Testis (tissue), 3 donors: ENCODE data around the gene PIK3AP1. TPM values are rescaled to one million over a fixed set of nuclear protein-coding genes. Genes with fewer than 3 reads are reported as not detected.

Source experiments
- DNase-seq: peaks from one replicate; pipeline ENCODE4 v3.0.0-alpha.2; 2019
- H3K27ac ChIP-seq, 2 donors: fragments of 200-600 bp; sonication (generic); one replicate each; pipeline ENCODE4 v1.5.1; 2019
- H3K27me3 ChIP-seq: fragments of 200-600 bp; sonication (generic); one replicate; pipeline ENCODE4 v1.5.1; 2019
- H3K36me3 ChIP-seq: fragments of 200-600 bp; sonication (generic); one replicate; pipeline ENCODE4 v1.5.1; 2017; ENCODE audit warnings: low read depth; ENCODE audit errors: missing control alignments
- H3K4me1 ChIP-seq: fragments of 200-600 bp; sonication (generic); one replicate; pipeline ENCODE4 v1.5.1; 2019
- H3K4me3 ChIP-seq, 2 donors: fragments of 200-600 bp; sonication (generic); one replicate each; pipeline ENCODE4 v1.5.1; 2017 to 2019
- H3K9me3 ChIP-seq: fragments of 200-600 bp; sonication (generic); one replicate; pipeline ENCODE4 v1.5.1; 2017
- CTCF ChIP-seq, 3 experiments: fragments of 450-650 bp in 2 of 3; fragments of 200-600 bp in 1 of 3; sonication (generic) in 1 of 3; IDR thresholded peaks; one replicate each; pipeline ENCODE4 v1.5.1; 2016 to 2019; ENCODE audit warnings: antibody characterized with exemption in 3 of 3, mild to moderate bottlenecking in 2 of 3, moderate library complexity in 1 of 3
- POLR2A ChIP-seq: fragments of 450-650 bp; IDR thresholded peaks from one replicate; pipeline ENCODE4 v1.6.1; 2017; ENCODE audit warnings: antibody characterized with exemption, mild to moderate bottlenecking, moderate library complexity
- WGBS, 2 donors: methylation state at CpG; one replicate each; pipeline ENCODE4 v1.1.5; 2018; 5-methylcytosine and 5-hydroxymethylcytosine counted together
- intact Hi-C: fragments of 100-400 bp; cut with DNase I; formaldehyde crosslinking; loops from one replicate; pipeline ENCODE4 v1.15.1; 2023; ENCODE audit warnings: low total_unique reads
- polyA plus RNA-seq: library from polyadenylated mRNA; stranded (reverse); fragments of 350-450 nt; fragmentation: Illumina TruSeq; extraction: RNeasy Lipid Tissue Mini Kit (QIAGEN cat#74804); gene quantifications from one replicate; pipeline ENCODE4 v1.2.3, GENCODE V29; 2014; ENCODE audit warnings: low read depth, low replicate concordance; ENCODE audit not compliant: insufficient read depth
- total RNA-seq, 2 donors: library from RNA; depleted of rRNA; stranded (reverse); fragments of >200 nt; gene quantifications; one replicate each; pipeline ENCODE4 v1.2.3, GENCODE V29; 2016

The PIK3AP1 gene
- total and polyA plus RNA-seq, 3 donors from 2014 or later, result 6.5 to 10.0 (median 6.6) TPM

- Histone ChIP-seq H3K4me3 (no peak overlapping the region), H3K27me3 (no peaks in the 10 kb centered on the region), H3K4me1 (no peaks in the 10 kb centered on the region), H3K36me3 (no peaks in the 10 kb centered on the region), H3K9me3 (no peaks in the 10 kb centered on the region), H3K27ac (no peak overlapping the region)
- DNase-seq, result no peak
- TF ChIP-seq POLR2A, result no peak
- TF ChIP-seq CTCF (IDR thresholded peaks at IDR 0.05), result no peak
- WGBS, 2 donors, result 50 to 72% methylated on average over 1 of the region's 1 CpG
- intact Hi-C loops, result no loop called here
Observed at GRCh38 chr10:96706331-96706853, 13.9 kb downstream of the PIK3AP1 start.

- H3K27me3 ChIP-seq, result no peaks in the 10 kb centered on the region
- H3K4me1 ChIP-seq, result no peaks in the 10 kb centered on the region
- intact Hi-C loops, result no loop called here
- TF ChIP-seq CTCF (IDR thresholded peaks at IDR 0.05) (no peak), POLR2A (no peak)
- no peak overlapping the region for H3K4me3 ChIP-seq
- no peaks in the 10 kb centered on the region for H3K36me3 ChIP-seq
- no peak for DNase-seq
- 65 to 89% methylated on average over 1 of the region's 1 CpG for WGBS, 2 donors
- no peak overlapping the region for H3K27ac ChIP-seq
- H3K9me3 ChIP-seq, result no peaks in the 10 kb centered on the region
Observed at GRCh38 chr10:96705134-96705533, 15.2 kb downstream of the PIK3AP1 start.

GRCh38 chr10:96704563-96704962, 15.8 kb downstream of the PIK3AP1 start:
- H3K4me1 ChIP-seq, result no peaks in the 10 kb centered on the region
- WGBS, 2 donors, result 93 to 98% methylated on average over 4 of the region's 4 CpGs

GRCh38 chr10:96703358-96703757, 17.0 kb downstream of the PIK3AP1 start:
- intact Hi-C loops, result no loop called here
- H3K27me3 ChIP-seq, result no peaks in the 10 kb centered on the region
- H3K27ac ChIP-seq, result no peak overlapping the region
- TF ChIP-seq CTCF (IDR thresholded peaks at IDR 0.05) (no peak), POLR2A (no peak)
- H3K4me3 ChIP-seq, result no peak overlapping the region
- WGBS, 2 donors, result 69 to 71% methylated on average over 4 of the region's 4 CpGs
- H3K4me1 ChIP-seq, result no peaks in the 10 kb centered on the region
- no peaks in the 10 kb centered on the region for H3K36me3 ChIP-seq
- no peak for DNase-seq
- no peaks in the 10 kb centered on the region for H3K9me3 ChIP-seq

More at GRCh38 chr10:96704563-96704962, 15.8 kb downstream of the PIK3AP1 start:
- no peak for DNase-seq
- intact Hi-C loops, result no loop called here
- H3K9me3 ChIP-seq, result no peaks in the 10 kb centered on the region
- no peak overlapping the region for H3K4me3 ChIP-seq
- no peaks in the 10 kb centered on the region for H3K27me3 ChIP-seq
- H3K27ac ChIP-seq, result no peak overlapping the region
- TF ChIP-seq CTCF (IDR thresholded peaks at IDR 0.05) (no peak), POLR2A (no peak)
- H3K36me3 ChIP-seq, result no peaks in the 10 kb centered on the region

GRCh38 chr10:96701265-96701664, 19.0 kb downstream of the PIK3AP1 start:
- WGBS, 2 donors, result 69 to 71% methylated on average over 3 of the region's 3 CpGs
- intact Hi-C loops, result no loop called here

More at GRCh38 chr10:96701265-96701664, 19.0 kb downstream of the PIK3AP1 start:
- DNase-seq, result no peak
- no peaks in the 10 kb centered on the region for H3K9me3 ChIP-seq
- no peak overlapping the region for H3K27ac ChIP-seq
- no peaks in the 10 kb centered on the region for H3K4me1 ChIP-seq
- no peaks in the 10 kb centered on the region for H3K27me3 ChIP-seq
- H3K36me3 ChIP-seq, result no peaks in the 10 kb centered on the region
- H3K4me3 ChIP-seq, result no peak overlapping the region
- TF ChIP-seq POLR2A, result no peak
- no peak for TF ChIP-seq CTCF (IDR thresholded peaks at IDR 0.05)
